Lower leg skin (tissue), 3 donors: ENCODE results near the gene EBF3.

Experiments
- POLR2A ChIP-seq, 2 donors: fragments of 450-650 bp; IDR thresholded peaks; one replicate each; pipeline ENCODE4 v1.6.1; 2016 to 2017; ENCODE audit warnings: antibody characterized with exemption in 2 of 2, mild to moderate bottlenecking in 1 of 2, moderate library complexity in 1 of 2
- TF ChIP-seq, protein P1 (sequence below), 3 donors: fragments of 450-650 bp; IDR thresholded peaks; one replicate each; pipeline ENCODE4 v1.5.1; 2016; ENCODE audit warnings: antibody characterized with exemption in 3 of 3, mild to moderate bottlenecking in 3 of 3, moderate library complexity in 2 of 3

GRCh38 chr10:129840196-129840590 lies 123.9 kb downstream of the EBF3 start:
- TF ChIP-seq, protein P1, sequence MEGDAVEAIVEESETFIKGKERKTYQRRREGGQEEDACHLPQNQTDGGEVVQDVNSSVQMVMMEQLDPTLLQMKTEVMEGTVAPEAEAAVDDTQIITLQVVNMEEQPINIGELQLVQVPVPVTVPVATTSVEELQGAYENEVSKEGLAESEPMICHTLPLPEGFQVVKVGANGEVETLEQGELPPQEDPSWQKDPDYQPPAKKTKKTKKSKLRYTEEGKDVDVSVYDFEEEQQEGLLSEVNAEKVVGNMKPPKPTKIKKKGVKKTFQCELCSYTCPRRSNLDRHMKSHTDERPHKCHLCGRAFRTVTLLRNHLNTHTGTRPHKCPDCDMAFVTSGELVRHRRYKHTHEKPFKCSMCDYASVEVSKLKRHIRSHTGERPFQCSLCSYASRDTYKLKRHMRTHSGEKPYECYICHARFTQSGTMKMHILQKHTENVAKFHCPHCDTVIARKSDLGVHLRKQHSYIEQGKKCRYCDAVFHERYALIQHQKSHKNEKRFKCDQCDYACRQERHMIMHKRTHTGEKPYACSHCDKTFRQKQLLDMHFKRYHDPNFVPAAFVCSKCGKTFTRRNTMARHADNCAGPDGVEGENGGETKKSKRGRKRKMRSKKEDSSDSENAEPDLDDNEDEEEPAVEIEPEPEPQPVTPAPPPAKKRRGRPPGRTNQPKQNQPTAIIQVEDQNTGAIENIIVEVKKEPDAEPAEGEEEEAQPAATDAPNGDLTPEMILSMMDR (IDR thresholded peaks at IDR 0.05): no peak
- TF ChIP-seq POLR2A (IDR thresholded peaks at IDR 0.05): no peak
